Endodermal cell (in vitro differentiated cells): Measurements from ENCODE around the gene USE1. TPM values are rescaled to one million over a fixed set of nuclear protein-coding genes. Genes with fewer than 3 reads are reported as not detected.

ENCODE experiments used
- DNase-seq: peaks from one replicate; pipeline ENCODE4 v3.0.0-alpha.2; 2017
- H3K27ac ChIP-seq: 2 replicates; pipeline ENCODE4 v1.5.1; 2013; ENCODE audit warnings: mild to moderate bottlenecking, low read depth, low read length, moderate library complexity
- H3K27me3 ChIP-seq: 2 replicates; pipeline ENCODE4 v1.6.1; 2013; ENCODE audit warnings: mild to moderate bottlenecking, low read length, moderate library complexity; ENCODE audit not compliant: insufficient read depth, control insufficient read depth, poor library complexity, severe bottlenecking
- H3K36me3 ChIP-seq: 2 replicates; pipeline ENCODE4 v1.7.0; 2013; ENCODE audit warnings: mild to moderate bottlenecking, low read length, moderate library complexity; ENCODE audit not compliant: control insufficient read depth, insufficient read depth
- H3K4me1 ChIP-seq: one replicate; pipeline ENCODE4 v1.7.0; 2013; ENCODE audit warnings: low read length; ENCODE audit not compliant: control insufficient read depth, insufficient read depth
- H3K4me3 ChIP-seq: 2 replicates; pipeline ENCODE4 v1.5.1; 2013; ENCODE audit warnings: mild to moderate bottlenecking, low read length, moderate library complexity
- H3K9ac ChIP-seq: 2 replicates; pipeline ENCODE4 v1.6.1; 2013; ENCODE audit warnings: mild to moderate bottlenecking, low read length, moderate library complexity; ENCODE audit not compliant: poor library complexity, severe bottlenecking; ENCODE audit errors: extremely low read depth
- H3K9me3 ChIP-seq: 2 replicates; pipeline ENCODE4 v1.6.1; 2013; ENCODE audit warnings: mild to moderate bottlenecking, low read length, moderate library complexity; ENCODE audit not compliant: control insufficient read depth
- H3K27ac Mint-ChIP-seq: 2 replicates; pipeline ENCODE4 v1.8.0; 2020; ENCODE audit warnings: mixed read lengths
- H3K27me3 Mint-ChIP-seq: 2 replicates; pipeline ENCODE4 v1.8.0; 2021; ENCODE audit warnings: mild to moderate bottlenecking, mixed read lengths; ENCODE audit not compliant: insufficient read depth
- H3K36me3 Mint-ChIP-seq: 2 replicates; pipeline ENCODE4 v1.8.0; 2020; ENCODE audit warnings: low read depth, mixed read lengths
- H3K4me1 Mint-ChIP-seq: 2 replicates; pipeline ENCODE4 v1.8.0; 2020; ENCODE audit warnings: mixed read lengths
- H3K4me3 Mint-ChIP-seq: 2 replicates; pipeline ENCODE4 v1.8.0; 2020; ENCODE audit warnings: mild to moderate bottlenecking, moderate library complexity, mixed read lengths
- H3K9me3 Mint-ChIP-seq: 2 replicates; pipeline ENCODE4 v1.8.0; 2020; ENCODE audit warnings: mild to moderate bottlenecking, mixed read lengths
- WGBS, 2 experiments: methylation state at CpG; one replicate each; pipeline versions ENCODE4 v1.1.5 to v1.1.7; 2013; ENCODE audit warnings: missing lambda C conversion rate in 2 of 2, mixed read lengths in 1 of 2; ENCODE audit not compliant: insufficient coverage in 1 of 2, insufficient read length in 1 of 2; 5-methylcytosine and 5-hydroxymethylcytosine counted together
- total RNA-seq, 2 donors: library from RNA; stranded (reverse); fragmentation: NEBNext Ultra II Directional in 1 of 2; extraction: Animal tissue kit (Norgen Biotek cat#: 25700) in 1 of 2; gene quantifications; 2 replicates in 1 of 2; 3 replicates in 1 of 2; pipeline ENCODE4 v1.2.1, GENCODE V29; 2021
- TF ChIP-seq, protein P1 (sequence below): fragments of 200-600 bp; sonication (generic); conservative IDR thresholded peaks from 2 replicates; pipeline ENCODE4 v1.5.0; 2021; ENCODE audit warnings: antibody characterized with exemption, mild to moderate bottlenecking

The USE1 gene
- total RNA-seq, 2 donors from 2014 or later, result 17.4 to 18.4 TPM

DNA sequence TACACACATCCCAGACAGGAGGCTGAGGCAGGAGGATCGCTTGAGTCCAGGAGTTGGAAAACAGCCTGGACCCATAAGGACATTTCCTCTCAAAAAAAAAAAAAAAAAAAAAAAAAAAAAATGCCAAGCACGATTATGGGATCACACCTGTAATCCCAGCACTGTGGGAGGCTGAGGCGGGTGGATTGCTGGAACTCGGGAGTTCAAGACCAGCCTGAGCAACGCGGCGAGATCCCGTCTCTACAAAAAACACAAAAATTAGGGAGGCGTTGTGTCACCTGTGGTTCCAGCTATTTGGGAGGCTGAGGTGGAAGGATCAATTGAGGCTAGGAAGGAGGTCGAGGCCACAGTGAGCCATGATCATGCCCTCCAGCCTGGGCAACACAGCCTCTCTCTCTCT lies 9.9 kb downstream of the USE1 start:
- DNase-seq, result no peak
- no peak overlapping the region for H3K4me3 ChIP-seq
- peak overlapping the region; percentile 71 for H3K4me3 Mint-ChIP-seq
- no peaks in the 10 kb centered on the region for H3K4me1 ChIP-seq
- no peaks in the 10 kb centered on the region for H3K9me3 Mint-ChIP-seq
- WGBS, 2 experiments, result 90 to 96% methylated on average over 8 to 9 of the region's 10 CpGs
- H3K27ac Mint-ChIP-seq, result no peak overlapping the region
- H3K9ac ChIP-seq, result no peak overlapping the region
- TF ChIP-seq, protein P1, sequence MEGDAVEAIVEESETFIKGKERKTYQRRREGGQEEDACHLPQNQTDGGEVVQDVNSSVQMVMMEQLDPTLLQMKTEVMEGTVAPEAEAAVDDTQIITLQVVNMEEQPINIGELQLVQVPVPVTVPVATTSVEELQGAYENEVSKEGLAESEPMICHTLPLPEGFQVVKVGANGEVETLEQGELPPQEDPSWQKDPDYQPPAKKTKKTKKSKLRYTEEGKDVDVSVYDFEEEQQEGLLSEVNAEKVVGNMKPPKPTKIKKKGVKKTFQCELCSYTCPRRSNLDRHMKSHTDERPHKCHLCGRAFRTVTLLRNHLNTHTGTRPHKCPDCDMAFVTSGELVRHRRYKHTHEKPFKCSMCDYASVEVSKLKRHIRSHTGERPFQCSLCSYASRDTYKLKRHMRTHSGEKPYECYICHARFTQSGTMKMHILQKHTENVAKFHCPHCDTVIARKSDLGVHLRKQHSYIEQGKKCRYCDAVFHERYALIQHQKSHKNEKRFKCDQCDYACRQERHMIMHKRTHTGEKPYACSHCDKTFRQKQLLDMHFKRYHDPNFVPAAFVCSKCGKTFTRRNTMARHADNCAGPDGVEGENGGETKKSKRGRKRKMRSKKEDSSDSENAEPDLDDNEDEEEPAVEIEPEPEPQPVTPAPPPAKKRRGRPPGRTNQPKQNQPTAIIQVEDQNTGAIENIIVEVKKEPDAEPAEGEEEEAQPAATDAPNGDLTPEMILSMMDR, result no peak
- H3K27me3 Mint-ChIP-seq, result no peaks in the 10 kb centered on the region
- H3K9me3 ChIP-seq, result no peaks in the 10 kb centered on the region
- no peak overlapping the region for H3K27ac ChIP-seq
- H3K4me1 Mint-ChIP-seq, result no peaks in the 10 kb centered on the region
- no peaks in the 10 kb centered on the region for H3K36me3 ChIP-seq
- no peaks in the 10 kb centered on the region for H3K27me3 ChIP-seq
- peaks cover 4% of the 10 kb centered on the region for H3K36me3 Mint-ChIP-seq

DNA sequence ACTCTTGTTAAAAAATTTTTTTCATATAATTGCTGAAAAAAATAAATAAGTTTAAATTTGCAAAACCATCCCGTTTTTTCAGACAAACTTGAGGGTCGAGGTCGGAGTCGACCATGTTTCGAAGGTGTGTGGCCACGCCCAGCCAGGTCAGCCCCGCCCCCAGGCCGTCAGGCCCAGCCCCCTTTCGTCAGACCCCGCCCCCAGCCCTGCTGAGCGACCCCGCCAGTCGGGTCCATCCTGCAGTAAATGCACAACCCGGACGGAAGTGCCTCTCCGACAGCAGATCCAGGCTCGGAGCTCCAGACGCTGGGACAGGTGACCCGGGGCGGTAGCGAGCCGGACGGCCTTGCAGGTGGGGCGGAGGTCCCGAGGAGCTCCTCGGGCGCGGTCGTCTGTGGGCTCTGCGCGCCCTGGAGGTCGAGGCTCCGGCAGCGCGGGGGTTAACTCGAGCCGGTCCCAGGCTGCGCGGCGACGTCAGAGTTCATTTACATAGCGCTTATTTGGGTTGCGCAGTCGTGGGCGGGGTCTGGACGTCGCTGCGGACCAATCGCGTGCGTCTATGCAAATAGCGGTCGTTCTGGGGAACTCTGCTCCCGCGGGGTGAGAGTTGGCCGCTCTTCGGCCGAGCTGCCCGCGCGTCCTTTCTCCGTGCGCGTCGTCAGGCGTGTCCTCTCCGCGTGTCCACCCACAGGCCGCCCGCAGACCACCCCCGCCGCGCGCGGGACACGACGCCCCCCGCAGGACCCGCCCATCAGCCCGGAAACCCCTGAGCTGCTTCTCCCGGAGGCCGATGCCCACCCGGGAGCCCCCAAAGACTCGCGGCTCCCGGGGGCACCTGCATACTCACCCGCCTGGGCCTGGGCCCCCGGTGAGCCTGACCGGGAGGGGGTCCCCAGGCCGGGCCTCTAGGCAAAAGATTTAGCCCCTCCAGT lies 11.1 kb downstream of the USE1 start, which contains the start of gene OCEL1:
TSS of gene OCEL1 (plus strand) at position 225 of the 932 bp plus-strand sequence. CDS start at position 247, 22 bp downstream.
- Histone ChIP-seq H3K27me3 (no peaks in the 10 kb centered on the region), H3K4me1 (no peaks in the 10 kb centered on the region), H3K27ac (peak within 1 kb of the TSS; percentile 90), H3K9me3 (no peaks in the 10 kb centered on the region), H3K4me3 (peak within 1 kb of the TSS; percentile 84), H3K9ac (peak within 1 kb of the TSS; percentile 71), H3K36me3 (peaks cover 7% of the 10 kb centered on the region)
- H3K4me3 Mint-ChIP-seq, result peak within 1 kb of the TSS; percentile 71
- TF ChIP-seq, protein P1, result no peak
- peak; percentile 98 for DNase-seq
- 0 to 1% methylated on average over 25 to 90 of the region's 90 CpGs for WGBS, 2 experiments
- H3K4me1 Mint-ChIP-seq, result no peaks in the 10 kb centered on the region
- H3K27ac Mint-ChIP-seq, result peak within 1 kb of the TSS; percentile 98
- H3K36me3 Mint-ChIP-seq, result peaks cover 9% of the 10 kb centered on the region
- H3K27me3 Mint-ChIP-seq, result no peaks in the 10 kb centered on the region
- no peaks in the 10 kb centered on the region for H3K9me3 Mint-ChIP-seq

DNA sequence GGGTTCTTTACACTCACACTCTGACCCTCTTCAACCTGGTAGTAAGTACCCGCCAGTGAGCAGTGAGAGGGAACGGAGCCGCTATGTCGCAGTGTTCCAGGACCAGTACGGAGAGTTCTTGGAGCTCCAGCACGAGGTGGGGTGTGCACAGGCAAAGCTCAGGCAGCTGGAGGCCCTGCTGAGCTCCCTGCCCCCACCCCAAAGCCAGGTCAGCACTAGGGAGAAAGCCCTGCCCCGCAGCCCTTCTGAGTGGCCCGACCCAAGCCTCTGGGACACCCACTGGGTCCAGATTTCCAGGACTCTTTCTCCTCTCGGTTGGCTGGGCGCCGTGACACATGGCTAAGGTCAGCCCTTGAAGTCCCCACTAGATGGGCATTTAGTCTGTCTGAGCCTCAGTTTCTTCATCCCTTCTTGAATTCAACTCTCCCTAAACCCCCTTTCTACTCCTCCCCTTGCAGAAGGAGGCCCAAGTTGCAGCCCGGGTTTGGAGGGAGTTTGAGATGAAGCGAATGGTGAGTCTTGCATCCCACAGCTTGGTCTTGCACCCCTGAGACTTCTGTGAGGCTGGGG lies 12.7 kb downstream of the USE1 start:
- Histone ChIP-seq H3K27me3 (no peaks in the 10 kb centered on the region), H3K36me3 (peaks cover 23% of the 10 kb centered on the region), H3K4me3 (no peak overlapping the region), H3K27ac (no peak overlapping the region), H3K9ac (no peak overlapping the region), H3K9me3 (no peaks in the 10 kb centered on the region), H3K4me1 (no peaks in the 10 kb centered on the region)
- no peak for DNase-seq
- peak overlapping the region; percentile 71 for H3K4me3 Mint-ChIP-seq
- no peaks in the 10 kb centered on the region for H3K4me1 Mint-ChIP-seq
- H3K27me3 Mint-ChIP-seq, result no peaks in the 10 kb centered on the region
- H3K9me3 Mint-ChIP-seq, result no peaks in the 10 kb centered on the region
- no peak overlapping the region for H3K27ac Mint-ChIP-seq
- TF ChIP-seq, protein P1, result no peak
- 73 to 82% methylated on average over 13 of the region's 13 CpGs for WGBS, 2 experiments
- peaks cover 22% of the 10 kb centered on the region for H3K36me3 Mint-ChIP-seq
